Stimulated activated CD8-positive, alpha-beta memory T cell treated with anti-CD3 and anti-CD28 coated beads, Interleukin-2, amount 100 ng/mL, for 48 hours (primary cell): ENCODE data around the gene KMT5C.

Experiments used
- DNase-seq, 2 donors: peaks; one replicate each; pipeline ENCODE4 v3.0.0-alpha.2; 2020; ENCODE audit warnings: low read depth in 2 of 2

Gene KMT5C

DNA sequence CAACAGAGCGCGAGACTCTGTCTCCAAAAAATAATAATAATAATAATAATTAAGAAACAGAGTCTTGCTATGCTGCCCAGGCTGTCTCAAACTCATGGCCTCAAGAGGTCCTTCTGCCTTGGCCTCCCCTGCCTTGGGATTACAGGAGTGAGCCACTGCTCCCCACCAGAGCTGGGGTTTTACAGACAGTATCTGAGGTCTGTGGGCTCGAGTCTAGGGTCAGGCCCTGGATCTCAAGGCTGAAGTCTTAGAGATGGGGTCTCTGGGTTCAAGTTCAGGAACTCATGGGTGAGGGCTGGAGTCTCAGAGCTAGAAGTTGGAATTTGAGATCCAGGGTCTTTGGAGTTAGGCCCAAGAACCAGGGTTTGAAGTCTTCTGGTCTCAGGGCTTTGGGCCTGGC is 27.1 kb downstream of the KMT5C start:
- DNase-seq: no peak

DNA sequence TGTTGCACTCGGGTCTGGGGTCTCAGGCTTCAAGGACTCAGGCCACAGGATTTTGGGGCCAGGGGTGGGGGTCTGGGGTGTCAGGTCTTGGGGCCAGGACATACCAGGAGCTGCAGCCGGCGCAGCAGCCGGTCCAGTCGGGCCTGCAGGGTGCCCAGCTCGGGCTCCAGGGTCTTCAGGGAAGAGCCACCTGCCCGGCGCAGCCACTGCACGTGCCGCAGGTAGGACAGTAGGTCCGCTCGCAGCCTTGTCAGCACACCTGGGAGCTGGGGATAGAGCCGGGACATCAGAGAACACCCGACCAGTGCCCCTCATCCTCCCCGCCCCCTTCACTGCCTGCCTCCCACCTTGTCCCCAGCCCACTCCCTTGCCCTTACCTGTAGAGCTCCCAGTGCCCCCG is 28.4 kb downstream of the KMT5C start:
- no peak for DNase-seq

DNA sequence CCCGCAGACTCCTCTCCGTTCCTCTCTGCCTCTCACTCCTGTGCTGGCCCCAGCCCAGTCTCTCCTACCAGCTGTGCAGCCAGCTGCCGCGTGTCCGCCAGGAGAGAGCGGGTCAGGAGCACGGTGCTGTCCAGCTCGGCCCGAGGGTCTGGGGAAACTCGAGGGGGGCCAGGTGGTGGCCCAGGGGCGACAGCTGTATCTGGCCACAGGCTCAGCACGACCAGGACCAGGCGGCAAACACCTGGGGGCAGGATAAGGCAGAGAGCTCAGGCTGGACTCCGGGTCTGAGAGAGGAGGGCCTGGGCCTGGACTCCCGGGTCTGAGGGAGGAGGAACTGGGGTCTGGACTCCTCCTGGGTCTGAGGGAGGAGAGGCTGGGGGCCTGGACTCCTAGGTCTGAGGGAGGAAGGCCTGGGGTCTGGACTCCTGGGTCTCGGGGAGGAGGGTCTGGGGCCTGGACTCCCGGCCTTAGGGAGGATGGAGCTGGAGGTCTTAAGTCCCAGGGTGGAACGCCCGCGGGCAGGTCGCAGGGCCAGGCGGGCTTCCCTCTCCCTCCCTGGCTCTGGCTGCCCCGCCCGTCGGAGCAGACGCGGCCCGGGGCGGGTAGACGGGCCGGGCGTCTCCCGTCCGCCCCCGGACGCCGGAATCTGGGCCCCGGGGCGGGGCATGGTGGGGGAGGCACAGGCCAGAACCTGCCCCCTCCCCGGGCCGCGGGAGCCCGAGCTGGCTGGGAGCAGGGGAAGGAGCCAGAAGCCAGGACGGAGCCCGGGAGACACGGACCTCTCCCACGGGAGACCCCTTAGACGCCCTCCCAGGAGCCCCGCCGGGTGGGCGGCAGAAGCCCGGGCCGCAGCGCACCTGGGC is 29.3 kb downstream of the KMT5C start:
- DNase-seq: no peak

DNA sequence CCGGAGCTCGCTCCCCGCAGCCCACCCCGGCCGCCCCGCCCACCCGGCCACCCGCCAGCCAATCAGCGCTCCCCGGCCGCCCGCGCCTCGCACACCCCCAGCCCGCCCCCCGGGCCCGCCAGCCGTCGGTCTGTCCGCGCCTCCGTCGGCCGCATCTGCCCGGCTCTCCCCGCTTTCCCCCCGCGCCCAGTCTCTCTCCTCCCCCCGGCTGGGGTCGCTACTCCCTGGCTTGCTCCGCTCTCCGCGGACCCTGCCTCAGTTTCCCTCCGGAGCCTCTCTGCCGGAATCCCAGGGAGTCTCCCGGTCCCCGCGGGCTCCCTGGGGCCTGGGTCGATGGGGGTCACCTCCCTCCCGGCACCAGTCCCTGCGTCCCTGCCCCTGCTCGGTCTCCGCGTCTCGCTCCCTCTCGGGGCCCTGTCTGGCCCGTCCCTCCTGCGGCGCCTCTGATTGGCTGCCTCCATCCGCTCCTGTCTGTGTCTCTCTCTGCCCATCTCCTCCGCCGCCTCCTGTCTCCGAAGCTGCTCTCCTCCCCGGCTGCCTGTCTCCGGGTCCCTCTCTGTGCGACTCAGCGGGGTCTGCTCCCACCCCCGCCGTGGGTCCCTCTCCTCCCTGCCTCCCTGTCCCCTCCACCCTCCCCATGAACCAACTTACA is 30.1 kb downstream of the KMT5C start:
- DNase-seq: peak in 1 of 2 donors; percentile 33

DNA sequence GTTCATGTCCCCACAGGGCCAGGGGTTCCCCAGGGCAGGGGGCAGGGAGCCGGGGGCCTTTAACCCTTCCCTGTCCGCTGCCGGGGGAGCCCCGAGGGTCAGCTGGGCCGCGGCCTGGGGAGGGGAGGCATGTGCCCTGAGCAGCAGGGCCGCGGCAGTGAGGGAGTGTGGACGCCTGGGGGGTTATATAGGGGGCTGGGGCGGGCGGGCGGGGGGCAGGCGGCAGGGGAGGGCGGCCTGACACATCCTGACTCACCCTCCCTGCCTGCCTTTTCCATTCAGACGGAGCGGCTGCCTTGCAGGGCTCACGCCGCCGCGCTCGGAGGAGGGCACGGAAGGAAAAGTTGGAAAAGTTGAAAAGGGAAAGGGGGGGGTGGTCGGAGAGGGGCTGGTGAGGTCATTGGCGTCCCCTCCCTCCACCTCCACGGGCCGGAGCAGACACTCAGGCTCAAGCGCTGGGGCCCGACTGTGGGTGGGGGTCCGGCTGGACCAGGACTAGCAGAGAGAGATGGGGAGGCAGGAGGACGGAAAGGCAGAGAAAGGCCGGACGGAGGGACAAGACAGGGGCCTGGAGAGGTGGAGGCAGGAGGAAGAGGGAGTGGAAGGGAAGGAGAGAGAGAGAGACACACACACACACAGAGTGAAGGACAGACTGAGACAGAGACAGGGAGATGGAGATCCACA is 30.8 kb downstream of the KMT5C start, which contains the start of gene IL11:
IL11 (minus strand) TSS at position 159 of the 684 bp plus-strand sequence; CDS start at position 6, 153 bp downstream.
- no peak for DNase-seq

DNA sequence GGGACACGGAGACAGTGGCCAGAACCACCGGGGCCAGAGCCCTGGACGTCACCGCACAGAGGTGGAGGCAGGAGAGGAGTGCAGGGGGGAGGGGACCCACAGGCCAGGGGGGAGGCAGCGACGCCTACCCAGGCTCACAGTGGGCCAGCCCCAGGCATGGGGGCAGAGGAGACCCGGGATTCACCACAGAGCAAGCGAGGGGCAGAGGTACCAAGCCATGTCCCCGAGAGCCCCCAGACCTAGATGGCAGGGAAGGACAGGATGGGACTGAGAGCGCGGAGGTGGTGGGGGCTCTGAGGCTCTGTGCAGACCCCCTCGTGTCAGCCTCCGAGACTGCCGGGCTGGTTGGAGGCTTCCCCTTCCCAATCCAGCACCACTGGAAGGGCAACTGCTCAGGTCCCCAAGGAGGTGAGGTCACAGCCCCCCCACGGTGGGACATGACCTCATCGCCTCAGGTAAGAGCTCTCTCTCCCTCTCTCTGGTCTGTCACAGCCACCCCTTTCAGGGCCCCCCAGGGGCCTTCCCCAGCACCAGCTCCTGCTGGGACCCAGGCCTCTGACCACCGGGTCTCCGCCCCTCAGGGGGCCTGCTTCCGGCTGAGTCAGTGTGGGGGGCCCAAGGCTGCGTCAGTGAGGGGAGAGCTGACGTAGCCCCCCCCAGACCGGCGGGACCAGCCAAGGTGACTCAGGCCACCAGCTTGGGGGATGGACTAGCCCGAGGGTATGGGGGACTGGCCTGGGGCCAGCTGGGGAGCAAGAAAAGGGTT is 32.8 kb downstream of the KMT5C start:
- peak in 1 of 2 donors; percentile 40 for DNase-seq

DNA sequence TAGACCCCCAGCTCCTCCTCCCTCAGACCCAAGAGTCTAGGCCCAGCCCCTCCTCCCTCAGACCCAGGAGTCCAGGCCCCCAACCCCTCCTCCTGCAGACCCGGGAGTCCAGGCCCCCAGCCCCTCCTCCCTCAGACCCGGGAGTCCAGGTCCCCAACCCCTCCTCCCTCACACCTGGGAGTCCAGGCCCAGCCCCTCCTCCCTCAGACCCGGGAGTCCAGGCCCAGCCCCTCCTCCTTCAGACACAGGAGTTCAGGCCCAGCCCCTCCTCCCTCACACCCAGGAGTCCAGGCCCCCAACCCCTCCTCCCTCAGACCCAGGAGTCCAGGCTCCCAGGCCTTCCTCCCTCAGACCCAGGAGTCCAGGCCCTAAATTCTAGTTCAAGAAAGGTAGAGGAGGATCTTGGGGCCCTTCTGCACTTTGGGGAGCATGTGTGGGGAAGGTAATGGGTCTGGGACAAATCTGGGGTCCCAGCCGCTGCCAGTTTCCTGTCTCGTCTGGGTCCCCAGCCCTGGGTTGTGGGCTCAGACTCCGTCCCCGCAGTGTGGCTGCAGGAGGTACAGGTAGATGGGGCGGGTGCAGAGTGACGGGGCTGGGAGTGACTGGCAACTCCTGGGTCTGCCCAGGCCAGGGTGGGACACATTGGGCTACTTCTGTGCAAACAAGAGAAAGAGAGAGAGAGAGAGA is 33.8 kb downstream of the KMT5C start:
- no peak for DNase-seq

DNA sequence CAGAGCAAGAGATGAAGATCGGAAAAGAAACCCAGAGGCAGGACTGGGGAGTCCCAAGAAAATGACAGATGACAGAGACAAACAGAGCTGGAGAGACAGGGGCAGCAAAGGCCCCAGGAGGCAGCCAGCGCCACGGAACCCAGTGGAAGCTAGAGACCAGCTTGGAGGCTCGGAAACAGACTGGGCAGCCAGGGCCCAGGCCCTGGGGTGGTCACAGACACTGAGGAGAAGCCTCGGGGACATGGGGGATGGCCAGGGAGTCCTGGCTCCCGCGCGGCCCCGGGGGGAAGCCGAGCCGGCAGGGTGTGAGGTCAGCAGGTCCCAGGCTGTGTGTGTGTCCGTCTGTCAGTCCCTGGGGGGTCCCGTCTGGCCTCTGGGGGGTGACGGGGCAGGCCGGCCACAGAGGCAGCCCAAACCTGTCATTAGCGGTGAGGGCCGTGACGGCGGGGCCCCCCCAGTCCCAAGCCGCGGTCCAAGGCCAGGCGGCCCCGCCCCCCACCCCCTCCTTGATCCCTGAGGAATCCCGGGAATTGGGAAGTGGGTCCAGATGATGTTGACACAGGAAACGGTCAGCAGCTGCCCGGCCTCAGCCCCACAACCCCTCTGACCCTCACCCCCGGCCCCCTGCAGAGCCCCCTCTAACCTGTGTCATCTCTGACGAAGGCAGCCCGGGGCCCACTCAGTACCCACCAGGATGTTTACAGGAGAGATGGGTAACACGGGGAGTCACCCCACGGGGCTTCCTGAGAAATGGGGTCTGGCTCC is 34.5 kb downstream of the KMT5C start:
- DNase-seq: no peak

DNA sequence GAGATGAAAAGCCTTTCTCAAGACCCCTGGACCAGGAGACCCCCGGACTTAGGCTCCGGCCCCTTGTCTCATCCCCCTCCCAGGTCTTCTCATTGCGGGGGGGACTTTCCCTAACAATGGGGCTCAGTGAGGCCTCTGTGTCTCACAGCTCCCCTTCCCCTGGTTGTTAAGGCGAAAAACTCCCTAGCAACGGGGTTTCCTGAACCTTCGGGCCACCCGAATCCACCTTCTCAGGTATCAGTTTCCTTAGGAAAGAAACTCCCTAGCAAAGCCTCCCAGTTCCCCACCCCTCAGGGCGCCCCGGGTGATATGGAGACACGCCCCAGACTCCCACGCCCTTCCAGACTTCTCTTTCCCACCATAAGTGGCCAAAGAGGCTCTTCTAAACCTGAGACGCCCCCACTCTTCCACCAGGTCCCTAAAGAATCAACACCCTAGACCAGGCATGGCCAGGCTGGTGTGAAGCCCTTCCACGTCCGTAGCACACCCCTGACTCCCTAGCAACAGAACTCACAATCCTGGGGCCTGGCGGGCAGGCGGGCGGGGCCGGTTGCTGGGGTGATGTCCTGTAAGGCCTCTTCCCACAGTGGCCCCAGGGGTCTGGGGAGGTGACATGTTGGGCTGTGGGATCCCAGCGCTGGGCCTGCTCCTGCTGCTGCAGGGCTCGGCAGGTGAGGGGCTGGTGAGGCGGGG is 36.7 kb downstream of the KMT5C start, which contains the start of gene TMEM190:
TMEM190 (plus strand) TSS at position 586 of the 693 bp plus-strand sequence; CDS start at position 614, 28 bp downstream.
- no peak for DNase-seq

DNA sequence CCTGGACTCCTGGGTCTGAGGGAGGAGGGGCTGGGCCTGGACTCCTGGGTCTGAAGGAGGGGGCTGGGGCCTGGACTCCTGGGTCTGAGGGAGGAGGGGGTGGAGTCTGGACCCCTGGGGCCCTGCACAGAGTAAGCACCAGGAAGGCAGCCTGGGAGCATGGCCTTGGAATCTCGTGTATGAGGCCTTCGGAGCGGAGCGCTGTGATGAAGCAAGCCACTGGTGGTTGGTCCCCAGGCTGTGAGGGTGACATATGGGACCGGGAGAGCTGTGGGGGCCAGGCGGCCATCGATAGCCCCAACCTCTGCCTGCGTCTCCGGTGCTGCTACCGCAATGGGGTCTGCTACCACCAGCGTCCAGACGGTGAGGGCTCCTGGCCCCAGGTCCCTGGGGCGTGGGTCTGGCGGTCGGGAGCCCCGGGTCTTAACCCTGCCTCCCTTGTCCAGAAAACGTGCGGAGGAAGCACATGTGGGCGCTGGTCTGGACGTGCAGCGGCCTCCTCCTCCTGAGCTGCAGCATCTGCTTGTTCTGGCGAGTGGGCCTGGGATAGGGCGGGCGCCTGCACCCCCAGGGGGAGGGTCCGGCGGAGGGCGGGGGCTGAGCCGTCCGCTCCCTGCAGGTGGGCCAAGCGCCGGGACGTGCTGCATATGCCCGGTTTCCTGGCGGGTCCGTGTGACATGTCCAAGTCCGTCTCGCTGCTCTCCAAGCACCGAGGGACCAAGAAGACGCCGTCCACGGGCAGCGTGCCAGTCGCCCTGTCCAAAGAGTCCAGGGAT is 37.9 kb downstream of the KMT5C start:
- DNase-seq: no peak

DNA sequence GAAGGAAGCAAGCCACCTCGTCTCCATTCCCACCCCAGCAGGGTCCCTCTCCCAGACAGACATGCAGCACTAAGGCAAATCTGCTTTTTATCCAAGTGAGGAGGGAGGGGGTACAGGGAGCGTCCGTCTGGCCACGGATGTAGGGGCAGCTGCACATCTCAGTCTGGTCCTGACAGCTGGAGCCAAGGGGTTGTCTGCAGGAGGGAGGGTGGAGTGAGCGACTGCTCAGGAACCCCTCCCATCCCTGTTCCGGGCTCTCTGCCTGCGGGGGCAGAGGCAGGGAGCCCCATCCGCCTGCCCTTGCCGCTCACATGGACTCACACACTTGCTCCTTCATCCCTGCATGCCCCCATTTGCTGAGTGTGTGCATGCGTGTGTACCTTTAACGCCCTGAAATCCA is 39.5 kb downstream of the KMT5C start:
- no peak for DNase-seq

DNA sequence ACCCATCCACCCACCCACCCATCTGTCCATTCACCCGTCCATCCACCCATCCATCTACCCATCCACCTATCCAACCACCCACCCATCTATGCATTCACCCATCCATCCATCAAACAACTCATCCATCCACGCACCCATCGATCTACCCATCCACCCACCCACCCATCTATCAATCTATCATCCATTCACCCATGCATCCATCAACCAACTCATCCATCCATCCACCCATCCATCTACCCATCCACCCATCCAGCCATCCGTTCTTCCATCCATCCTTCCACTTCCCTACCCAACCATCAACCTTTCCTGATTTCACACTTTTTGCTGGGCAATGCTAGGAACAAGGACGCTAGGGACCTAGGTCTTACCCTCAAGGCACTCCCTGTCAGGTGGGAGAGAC is 42.3 kb downstream of the KMT5C start:
- DNase-seq: no peak

DNA sequence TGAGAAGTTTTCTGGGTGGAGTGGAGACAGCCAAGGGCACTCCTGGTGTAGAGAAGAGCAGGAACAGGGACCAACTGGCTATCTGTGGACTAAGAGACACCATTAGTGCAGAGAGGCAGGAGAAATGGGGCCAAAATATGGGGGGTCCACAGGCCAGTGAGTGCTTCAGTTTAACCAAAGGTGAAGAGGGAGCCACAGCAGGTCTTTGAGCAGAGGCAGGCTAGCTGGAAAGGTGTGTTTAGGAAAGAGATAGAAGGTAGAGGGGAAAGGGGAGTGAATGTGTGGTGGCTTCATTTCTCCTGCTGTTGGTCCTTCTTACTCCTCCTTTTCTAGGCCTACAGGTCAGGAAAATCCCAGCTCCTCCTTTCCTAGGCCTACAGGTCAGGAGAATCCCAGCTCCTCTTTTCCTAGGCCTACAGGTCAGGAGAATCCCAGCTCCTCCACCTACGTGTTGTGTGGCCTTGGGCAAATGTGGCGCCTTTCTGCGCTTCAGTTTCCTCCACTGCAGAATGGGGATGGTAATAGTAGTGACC is 42.9 kb downstream of the KMT5C start:
- DNase-seq: no peak

DNA sequence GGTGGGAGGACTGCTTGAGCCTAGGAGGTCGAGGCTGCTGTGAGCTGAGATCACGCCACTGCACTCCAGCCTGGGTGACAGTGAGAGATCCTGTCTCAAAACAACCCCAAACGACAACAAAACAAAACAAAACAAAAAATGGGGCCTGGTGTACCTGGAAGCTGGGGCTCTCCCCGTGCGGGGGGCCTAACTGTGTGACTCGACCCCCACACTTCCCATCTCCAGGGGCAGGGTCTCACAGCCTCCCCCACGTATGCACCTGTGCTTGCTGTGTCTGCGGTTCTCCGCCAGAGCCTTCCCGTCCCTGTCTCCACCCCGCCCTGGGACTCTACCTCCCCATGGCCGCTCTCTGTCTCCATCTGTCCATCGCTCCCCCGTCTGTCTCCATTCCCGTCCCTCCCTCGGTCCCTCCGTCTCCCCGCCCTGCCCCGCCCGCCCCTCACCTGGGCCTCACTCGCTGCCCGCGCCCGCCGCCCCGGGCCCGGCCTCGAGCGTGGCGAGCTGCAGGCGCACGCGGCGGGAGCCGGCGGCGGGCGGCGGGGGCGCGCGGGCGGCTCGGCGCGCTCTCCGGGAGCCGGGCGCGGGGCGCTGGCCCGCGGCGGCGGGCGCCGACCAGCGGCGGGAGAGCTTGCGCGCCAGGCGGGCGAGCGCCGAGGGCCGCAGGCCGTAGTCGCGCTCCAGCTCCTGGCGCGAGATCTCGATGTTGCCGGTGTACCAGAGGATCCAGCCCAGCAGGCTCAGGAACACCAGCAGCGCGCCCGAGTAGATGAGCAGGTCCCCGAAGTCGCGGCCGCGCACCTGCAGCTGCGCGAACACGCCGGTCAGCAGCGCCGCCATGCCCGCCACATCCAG is 43.8 kb downstream of the KMT5C start:
- peak in 1 of 2 donors; percentile 35 for DNase-seq

DNA sequence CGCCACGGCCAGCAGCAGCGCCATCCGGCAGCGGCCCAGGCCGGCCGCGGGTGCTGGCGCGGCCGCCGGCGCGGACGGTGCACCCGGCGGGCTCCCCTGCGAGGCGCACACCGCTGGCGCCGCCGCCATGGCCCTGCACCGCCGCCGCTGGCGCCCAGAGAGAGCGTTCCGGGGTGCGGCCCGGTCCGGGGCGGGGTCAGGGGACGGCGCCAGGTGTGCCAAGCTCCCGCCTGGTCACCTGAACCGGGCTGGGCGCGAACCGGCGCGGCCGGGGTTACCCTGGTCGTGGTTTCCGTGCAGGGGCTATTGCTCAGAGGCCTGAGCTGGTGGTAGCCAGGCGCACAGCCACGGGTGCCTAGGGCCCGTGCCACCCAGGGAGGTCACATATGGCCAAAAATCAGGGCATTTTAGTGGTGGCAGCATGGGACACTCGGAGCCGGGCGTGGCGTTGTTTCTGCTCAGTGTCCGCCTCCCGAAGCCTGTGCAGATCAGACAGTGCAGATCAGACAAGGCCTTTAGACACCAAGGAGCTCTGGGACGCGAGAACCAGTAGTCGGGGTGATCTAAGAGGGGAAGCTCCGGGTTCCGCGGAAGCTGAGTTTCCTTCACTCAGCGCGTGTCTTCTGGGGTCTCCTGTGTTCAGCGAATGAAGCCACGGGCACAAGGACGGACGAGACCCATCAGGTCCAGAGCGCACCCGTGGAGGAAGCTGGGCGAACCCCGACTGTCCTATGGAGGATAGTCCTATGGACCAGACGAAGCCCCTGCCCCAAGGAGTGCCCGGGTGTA is 44.6 kb downstream of the KMT5C start, which contains the start of gene TMEM238:
TMEM238 (minus strand) TSS at position 162 of the 789 bp plus-strand sequence; CDS start at position 129, 33 bp downstream.
- DNase-seq: no peak

DNA sequence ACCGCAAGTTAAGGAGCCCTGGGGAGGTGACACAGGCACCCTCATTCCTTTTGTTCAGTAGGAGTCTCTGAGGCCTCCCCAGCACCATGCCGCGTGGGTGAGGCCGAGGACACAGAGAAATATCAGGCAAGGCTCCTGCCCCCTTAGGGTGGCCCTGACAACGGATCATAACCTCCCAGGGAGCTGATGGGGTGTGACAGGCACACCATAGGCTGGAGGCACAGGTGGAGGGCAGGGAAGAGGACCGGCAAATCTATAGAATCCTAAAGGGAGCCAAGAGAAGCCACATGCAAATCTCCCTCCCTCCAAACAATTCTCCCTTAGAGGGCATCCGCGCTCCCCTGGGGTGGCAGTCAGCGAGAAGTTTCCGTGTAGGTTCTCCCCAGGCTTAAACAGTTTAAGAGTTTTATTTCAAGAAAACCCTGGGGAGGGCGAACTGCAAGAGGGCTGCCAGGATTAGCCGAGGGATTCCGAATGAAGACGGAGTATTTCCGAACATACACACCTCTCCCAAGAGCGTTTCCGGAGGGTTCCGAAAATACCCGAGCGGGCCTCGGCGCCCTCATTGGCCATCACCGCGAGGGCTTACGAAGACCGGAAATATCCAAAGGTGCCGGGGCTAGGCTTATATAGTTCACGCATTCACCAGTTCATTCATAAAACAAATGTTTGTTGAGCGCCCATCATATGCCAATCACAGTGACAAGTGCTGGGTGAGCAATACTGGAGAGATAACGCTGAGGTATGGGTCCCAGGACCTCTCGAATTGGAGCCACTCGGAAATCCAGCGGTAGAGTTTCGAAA is 45.4 kb downstream of the KMT5C start:
- peak; percentile 86 to 92 for DNase-seq
